Activated T-helper 1 cell treated with Interleukin-2 at 50 U/mL for 16 hours (primary cell): ENCODE data around the gene THOC5.
"Not testable (repeated sequence)": the region's sequence is repeated elsewhere in the genome, so short reads cannot be mapped to it uniquely, and the experiment has no call there.

Source experiments
- DNase-seq: peaks from one replicate; pipeline ENCODE4 v3.0.0-alpha.2; 2020; ENCODE audit warnings: low read depth

The THOC5 gene

DNA sequence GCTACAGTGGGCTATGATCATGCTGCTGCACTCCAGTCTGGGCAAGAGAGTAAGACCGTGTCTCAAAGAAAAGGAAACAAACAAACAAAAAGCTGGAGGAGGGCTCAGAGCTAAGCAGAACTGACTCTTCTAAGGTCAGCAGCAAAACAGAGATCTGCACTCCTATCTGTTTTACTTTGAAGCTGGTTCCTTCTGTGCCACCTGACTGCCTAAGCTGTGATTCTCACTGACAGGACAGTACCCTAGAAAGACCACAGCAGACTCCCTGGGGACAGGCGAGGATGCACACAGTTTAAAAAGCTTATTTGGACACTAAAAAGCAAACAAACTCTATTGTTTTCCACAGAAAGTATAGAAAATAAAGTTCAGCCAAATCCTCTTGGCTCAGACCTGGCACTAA lies 43.0 kb downstream of the THOC5 start:
- no peak for DNase-seq

DNA sequence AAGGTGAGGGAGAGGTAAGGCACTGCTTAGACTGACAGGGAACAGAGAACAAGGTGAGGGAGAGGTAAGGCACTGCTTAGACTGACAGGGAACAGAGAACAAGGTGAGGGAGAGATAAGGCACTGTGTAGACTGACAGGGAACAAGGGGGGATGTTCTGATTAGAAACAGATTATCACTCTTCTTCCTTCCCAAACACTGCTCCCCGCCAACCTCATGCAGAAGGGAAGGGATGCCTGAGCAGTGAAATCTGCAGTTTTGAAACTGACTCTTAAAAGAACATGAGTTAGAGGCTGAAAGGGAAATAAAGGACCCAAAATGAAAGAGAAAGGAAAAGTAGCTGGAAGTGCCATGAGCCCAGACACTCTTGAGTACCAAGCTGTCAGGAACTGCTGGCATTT lies 43.7 kb downstream of the THOC5 start:
- DNase-seq = no peak

DNA sequence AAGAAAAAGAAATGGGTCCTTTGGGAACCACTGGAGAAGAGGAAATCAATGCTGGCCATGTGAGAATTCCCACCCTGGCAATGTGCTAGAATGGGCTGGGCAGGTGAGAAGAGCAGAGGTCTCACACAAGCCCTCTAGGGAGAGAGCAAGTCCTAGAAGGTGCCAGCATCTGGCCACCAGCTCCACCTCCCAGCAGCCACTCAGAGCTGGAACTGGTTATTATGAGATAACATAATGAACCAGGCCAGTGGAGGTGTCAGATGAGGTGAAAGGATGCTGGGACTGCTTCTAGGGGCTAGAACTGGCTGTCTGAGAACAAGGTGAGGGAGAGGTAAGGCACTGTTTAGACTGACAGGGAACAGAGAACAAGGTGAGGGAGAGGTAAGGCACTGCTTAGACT lies 44.3 kb downstream of the THOC5 start:
- DNase-seq = no peak

DNA sequence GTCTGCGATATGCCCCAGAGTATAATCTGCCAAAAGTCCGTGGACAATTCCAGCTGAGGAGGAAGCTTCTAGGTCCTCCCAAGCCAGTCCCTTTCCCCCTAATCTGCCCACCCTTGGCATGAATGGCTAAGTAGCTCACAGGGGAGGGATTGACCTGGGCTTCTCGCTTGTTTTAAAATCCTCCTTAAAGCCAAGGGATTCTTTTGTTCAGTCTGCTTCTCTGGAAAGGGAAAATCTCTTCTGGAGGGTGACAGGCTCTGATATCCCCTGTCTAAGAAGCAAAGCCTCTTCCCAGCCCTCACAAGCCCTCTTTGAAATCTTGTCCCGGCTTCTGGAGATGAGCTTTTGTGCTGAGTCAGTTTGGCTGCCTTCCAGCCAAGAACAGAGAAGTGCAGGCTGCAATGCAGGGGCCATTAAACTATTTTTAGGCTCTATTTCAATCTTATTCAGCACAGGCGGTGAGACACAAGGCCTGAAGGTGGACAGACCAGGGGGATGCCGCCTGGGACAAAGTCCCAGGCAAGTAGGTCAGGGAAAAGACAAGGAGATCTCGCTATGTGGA lies 49.7 kb downstream of the THOC5 start:
- no peak for DNase-seq

DNA sequence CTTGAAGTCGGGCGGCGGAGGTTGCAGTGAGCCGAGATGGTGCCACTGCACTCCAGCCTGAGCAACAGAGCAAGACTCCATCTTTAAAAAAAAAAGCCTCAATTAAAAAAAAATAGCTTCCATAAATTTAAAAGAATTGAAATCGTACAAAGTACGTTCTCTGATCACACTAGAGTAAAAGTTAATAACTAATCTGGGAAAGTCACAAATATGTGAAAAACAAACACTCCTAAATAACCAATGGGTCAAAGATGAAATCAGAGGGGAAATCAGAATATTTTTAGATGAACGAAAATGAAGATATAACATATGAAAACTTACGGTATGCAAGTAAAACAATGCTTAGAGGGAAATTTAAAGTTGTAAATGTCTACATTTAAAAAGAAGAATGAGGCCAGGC lies 53.7 kb downstream of the THOC5 start:
- DNase-seq = no peak

DNA sequence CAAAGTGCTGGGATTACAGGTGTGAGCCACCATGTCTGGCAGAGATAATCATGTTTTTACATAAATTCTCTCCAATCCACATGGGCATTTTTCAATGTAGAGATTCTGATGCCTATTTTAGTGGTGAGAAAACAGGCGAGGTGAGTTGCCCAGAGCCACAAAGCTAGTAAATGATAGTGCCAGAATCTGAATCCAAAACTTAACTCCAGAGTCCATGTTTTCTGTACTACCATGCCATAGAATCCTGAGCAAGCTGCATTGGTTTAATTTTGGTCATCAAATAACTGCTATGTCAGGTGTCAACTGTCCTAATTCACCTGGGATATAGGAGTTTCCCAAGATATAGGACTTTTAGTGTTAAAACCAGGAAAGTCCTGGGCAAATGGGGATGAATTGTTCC lies 59.9 kb downstream of the THOC5 start:
- no peak for DNase-seq

DNA sequence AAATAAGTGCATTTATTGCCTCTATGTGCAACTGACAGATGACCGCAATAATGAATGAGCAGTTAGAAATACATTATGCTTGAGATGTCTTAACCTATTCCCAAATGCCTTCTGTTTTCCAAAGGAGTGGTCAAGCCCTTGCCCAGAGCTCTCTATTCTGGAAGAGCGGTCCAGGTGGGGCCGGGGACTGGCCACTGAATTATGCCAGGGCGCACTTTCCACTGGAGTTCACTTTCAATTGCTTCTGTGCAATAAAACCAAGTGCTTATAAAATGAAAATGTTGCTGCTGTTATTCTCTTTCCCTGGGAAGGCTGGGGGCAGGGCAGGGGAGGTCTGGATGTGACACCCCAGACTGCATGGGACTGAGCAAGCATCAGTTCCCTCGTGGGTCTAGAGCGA lies 62.5 kb downstream of the THOC5 start:
- DNase-seq = no peak

DNA sequence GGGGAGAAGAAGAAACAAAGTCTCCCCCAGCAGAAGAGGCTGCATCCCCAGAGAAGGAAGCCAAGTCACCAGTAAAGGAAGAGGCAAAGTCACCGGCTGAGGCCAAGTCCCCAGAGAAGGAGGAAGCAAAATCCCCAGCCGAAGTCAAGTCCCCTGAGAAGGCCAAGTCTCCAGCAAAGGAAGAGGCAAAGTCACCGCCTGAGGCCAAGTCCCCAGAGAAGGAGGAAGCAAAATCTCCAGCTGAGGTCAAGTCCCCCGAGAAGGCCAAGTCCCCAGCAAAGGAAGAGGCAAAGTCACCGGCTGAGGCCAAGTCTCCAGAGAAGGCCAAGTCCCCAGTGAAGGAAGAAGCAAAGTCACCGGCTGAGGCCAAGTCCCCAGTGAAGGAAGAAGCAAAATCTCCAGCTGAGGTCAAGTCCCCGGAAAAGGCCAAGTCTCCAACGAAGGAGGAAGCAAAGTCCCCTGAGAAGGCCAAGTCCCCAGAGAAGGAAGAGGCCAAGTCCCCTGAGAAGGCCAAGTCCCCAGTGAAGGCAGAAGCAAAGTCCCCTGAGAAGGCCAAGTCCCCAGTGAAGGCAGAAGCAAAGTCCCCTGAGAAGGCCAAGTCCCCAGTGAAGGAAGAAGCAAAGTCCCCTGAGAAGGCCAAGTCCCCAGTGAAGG lies 64.3 kb downstream of the THOC5 start:
- DNase-seq = not testable (repeated sequence)

DNA sequence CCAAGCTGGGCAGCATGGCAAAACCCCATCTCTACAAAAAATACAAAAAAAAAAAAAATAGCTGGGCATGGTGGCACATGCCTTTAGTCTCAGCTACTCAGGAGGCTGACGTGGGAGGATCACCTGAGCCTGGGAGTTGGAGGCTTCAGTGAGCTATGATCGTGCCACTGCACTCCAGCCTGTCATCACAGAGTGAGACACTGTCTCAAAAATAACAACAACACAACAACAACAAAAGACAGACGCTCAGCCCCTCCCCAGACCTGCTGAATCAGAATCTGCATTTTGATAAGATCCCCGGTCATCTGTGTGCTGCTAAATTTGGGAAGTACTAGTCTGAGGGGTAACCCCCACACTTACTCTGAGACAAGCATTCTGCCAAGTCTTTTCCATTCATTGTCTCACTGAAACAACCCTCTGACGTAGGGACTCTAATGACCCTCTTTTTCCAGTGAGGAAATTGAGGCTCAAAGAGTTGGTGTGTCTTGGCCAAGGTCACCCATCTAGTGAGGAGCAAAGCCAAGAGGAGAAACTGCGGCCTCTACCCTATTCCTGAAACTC lies 66.1 kb downstream of the THOC5 start:
- no peak for DNase-seq

DNA sequence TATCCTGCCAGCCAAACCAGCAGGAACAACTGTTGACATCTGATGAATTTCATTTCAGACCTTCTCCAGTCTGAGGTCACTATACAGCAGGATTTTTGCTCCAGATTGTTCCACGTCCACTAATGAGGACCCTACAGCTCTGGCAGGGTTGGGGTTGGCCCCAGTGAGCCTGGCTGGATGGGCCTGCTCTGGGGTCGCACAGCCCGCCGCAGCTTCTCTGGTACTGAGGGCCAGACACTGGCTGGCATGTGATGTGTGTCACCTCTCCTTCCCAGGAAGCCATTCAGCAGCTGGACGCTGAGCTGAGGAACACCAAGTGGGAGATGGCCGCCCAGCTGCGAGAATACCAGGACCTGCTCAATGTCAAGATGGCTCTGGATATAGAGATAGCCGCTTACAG lies 68.1 kb downstream of the THOC5 start:
- DNase-seq = no peak

DNA sequence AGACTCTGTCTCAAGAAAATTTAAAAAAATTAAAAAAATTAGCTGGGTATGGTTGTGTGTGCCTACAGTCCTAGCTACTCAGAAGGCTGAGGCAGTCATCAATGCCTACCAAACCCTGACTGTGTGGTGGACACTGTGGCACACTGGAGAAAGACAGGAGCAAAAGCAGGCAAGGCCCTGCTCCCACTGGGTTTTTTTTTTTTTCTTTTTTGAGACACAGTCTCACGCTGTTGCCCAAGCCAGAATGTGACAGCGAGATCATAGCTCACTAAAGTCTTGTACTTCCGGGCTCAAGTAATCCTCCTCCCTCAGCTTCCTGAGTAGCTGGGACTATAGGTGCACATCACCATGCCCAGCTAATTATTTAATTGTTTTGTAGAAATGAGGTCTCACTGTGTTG lies 68.9 kb downstream of the THOC5 start:
- DNase-seq = no peak

DNA sequence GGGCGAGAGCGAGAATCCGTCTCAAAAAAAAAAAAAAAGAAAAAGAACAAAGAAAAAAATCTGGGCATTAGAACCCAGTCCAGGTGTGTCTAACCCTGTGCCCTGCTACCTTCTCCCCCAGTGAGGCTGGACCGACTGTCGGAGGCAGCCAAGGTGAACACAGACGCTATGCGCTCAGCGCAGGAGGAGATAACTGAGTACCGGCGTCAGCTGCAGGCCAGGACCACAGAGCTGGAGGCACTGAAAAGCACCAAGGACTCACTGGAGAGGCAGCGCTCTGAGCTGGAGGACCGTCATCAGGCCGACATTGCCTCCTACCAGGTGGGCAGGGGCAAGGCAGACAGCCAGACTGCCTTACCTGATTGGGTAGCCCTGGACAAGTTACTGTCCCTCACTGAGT lies 70.3 kb downstream of the THOC5 start:
- DNase-seq = no peak

DNA sequence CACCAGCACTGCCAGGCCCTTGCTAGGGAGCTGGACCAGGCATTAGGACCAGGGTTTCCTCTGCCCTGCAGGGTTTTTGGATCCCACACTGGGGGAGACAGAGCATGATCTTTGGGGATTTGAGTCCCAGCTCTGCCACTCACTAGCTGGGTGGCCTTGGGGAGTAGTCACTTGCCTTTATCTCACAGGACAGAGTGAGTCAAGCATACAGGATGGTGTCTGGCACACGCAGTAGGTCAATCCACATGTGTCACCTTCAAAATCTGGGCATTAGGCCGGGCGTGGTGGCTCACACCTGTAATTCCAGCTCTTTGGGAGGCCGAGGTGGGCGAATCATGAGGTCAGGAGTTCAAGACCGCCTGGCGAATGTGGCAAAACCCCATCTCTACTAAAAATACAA lies 70.8 kb downstream of the THOC5 start:
- no peak for DNase-seq

DNA sequence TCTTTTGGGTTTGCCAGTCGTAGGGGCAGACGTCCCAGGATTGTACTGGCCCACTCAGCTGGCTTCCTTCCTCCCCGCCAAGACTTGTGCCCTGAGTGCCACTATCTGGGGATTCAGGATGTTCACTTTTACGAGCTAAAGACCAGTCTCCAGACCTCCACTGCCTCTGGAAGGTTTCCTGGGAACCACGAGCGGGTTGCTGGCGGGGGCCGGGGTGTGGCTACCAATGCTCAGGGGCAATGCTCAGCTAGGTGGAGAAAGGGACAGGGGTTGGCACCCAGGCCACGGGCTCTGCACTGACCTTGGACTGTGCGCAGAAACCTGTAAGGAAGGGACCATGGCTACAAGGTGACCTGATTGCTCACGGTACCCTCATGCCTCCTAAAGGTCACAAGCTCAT lies 71.3 kb downstream of the THOC5 start:
- no peak for DNase-seq

DNA sequence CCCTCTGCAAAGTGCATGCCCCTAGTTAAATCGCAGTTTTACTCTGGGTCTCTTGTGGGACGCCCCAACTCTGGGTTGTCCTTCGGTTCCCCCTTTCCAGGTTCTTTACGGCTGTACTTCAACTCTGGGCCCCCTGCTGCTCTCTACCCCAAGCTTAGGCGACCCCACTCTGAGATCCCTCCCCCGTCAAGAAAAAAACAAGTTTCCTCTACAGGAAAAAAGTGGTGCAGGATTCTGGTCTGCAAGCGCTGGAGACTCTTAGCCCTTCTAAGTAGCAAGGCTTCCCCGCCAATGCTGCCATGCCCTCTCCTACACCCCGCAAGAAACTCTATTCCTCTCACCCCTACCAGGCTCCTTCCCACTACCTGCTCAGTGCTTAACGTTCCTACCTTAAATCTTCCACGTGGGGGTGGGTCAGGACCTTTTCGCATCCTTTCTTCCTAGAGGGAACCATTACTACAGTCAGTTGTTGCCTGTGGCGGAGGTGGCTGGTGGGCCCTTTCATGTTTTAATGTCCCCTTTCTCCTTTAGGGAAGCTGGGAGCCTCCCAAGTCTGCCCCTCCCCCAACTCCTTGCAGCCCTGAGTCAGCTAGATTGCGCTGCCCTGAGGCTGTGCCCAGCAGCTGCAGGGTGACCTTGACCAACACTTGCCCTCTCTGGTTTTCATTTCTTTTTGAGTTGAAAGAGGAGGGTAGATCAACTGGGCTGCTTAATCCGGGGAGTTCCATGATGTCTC lies 72.1 kb downstream of the THOC5 start:
- DNase-seq = no peak

DNA sequence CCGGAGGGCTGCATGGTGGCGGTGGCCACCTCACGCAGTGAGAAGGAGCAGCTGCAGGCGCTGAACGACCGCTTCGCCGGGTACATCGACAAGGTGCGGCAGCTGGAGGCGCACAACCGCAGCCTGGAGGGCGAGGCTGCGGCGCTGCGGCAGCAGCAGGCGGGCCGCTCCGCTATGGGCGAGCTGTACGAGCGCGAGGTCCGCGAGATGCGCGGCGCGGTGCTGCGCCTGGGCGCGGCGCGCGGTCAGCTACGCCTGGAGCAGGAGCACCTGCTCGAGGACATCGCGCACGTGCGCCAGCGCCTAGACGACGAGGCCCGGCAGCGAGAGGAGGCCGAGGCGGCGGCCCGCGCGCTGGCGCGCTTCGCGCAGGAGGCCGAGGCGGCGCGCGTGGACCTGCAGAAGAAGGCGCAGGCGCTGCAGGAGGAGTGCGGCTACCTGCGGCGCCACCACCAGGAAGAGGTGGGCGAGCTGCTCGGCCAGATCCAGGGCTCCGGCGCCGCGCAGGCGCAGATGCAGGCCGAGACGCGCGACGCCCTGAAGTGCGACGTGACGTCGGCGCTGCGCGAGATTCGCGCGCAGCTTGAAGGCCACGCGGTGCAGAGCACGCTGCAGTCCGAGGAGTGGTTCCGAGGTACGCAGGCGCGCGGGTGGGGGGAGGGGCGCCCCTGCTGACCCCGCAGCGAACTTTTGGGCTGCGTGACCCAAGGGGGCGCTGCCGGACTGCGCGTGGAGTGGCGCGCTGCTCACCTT lies 72.9 kb downstream of the THOC5 start:
- peak; percentile 5 for DNase-seq

DNA sequence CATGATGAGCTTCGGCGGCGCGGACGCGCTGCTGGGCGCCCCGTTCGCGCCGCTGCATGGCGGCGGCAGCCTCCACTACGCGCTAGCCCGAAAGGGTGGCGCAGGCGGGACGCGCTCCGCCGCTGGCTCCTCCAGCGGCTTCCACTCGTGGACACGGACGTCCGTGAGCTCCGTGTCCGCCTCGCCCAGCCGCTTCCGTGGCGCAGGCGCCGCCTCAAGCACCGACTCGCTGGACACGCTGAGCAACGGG lies 73.4 kb downstream of the THOC5 start:
- DNase-seq = no peak

DNA sequence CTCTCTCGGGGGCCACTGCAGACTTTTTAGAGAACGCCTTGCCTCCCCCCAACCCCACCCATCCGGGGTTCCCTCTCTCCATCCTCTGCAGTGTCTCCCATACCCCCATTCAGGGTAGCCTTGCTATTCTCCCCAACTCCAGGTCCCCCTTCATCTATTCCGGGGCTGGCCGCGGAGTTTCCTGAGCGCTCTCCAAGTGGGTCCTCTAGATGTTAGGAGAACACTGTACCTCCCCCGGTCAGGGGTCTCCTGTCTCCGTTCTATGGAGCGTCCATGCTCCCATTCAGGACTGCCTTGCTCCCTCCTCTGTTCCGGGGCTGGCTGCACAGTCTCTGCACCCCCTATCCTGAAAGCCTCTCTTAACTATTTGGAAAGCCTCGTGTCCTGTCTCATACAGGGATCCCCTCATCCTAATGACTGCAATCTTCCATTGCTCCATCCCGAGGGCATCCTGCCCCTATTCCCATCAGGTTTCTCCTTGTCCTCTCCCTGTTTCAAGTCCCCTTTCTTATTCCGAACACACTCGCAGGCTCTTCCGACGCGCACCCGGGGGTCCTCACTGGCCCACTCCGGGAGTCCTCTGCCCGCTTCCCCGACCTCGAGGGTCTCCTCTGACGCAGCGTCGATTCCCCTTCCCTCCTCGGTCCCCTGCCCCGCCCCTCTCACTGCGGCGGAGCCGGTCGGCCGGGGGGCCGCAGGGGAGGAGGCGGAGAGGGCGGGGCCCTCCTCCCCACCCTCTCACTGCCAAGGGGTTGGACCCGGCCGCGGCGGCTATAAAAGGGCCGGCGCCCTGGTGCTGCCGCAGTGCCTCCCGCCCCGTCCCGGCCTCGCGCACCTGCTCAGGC lies 73.9 kb downstream of the THOC5 start, which contains the start of gene NEFH:
NEFH (plus strand) TSS at position 802 of the 845 bp plus-strand sequence. CDS start 45 bp downstream, outside the sequence.
- no peak for DNase-seq

DNA sequence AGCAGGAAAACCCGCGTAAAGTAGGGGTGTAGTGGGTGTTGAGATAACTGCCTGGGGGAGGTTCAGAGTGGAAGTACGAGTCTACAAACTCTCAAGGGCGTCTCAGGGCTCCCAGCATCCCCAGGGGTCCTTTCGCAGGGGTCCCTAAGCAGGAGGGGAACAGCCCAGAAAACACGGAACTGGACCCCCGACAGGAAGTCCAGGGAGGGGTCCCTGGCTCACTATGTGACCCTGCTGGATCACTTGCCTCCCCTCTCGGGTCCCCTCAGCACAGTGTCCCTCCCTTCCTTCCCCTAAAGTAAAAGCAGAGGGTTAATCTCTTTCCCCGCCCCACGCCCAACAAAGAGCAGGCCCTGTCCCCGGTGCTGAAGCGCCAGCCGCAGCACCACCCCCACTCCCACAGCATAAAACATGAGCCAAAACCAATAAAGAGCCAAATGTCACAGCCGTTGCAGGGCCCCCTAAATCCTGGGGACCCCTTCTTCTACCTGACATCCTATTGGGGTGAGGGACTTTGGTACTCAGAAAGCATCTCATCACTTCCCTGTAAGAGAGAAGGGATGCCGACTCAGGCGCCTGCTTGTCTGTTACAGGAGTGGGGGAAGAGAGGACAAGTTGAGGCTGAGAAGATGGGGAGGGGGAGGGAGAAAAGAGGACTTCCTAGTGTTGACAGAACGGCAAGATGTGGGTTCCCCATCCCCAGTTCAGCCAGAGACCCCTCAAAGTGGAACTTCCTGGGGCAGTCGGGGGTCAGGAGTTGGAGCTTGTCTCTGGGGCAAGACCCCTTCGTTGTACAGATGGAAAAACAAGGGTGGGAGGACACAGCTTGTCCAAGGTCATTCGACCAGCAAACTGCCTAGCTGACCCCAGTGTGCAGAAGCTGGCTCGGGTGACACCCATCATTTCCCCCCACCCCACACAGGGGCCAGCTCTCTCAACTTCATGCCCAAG lies 75.0 kb downstream of the THOC5 start:
- DNase-seq = no peak

DNA sequence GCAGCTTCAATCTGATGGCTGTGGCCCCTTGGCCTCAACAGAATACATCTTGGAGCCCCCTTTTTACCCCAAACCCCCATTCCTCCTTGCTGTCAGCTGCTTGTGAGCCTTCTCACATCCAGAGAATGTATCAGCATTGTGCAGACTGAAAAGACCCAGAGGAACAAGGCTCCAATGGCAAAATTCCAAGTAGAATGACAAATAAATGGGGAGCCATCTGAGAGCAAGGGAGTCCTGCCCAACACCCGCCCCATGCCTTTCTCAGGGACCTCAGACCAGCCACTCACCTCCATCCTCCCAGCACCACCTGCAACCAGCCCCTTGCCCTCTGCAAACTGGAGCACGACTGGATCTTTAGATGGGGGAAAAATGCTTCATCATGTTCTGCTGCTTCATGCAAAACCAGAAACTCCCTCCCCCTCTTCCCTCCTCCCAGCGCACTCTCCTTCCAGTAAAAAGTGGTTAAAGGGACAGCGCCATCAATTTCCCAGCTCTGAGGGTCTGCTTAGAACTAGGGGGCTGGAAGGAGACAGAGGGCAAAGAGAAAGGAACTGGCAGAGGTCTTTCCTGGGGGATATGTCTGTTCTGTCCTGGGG lies 75.7 kb downstream of the THOC5 start:
- no peak for DNase-seq
